Adipose tissue (tissue), 3 donors: Measurements from ENCODE around the gene MARS2. TPM values are rescaled to one million over a fixed set of nuclear protein-coding genes. Genes with fewer than 3 reads are reported as not detected.
"Not testable (repeated sequence)": the region's sequence is repeated elsewhere in the genome, so short reads cannot be mapped to it uniquely, and the experiment has no call there.

Experiments used
- H3K27ac ChIP-seq: one replicate; pipeline ENCODE4 v1.5.1; 2013; ENCODE audit warnings: low read depth, low read length
- WGBS, 3 donors: extraction: QIAGEN DNeasy Blood & Tissue Kit; methylation state at CpG; one replicate each; pipeline ENCODE4 v1.1.7; 2013; 5-methylcytosine and 5-hydroxymethylcytosine counted together
- polyA plus RNA-seq, 3 donors: library from polyadenylated mRNA; stranded (reverse); fragments of 200-250 nt; gene quantifications; one replicate each; pipeline ENCODE4 v1.2.3, GENCODE V29; 2013
- donor health status: healthy with polysubstance abuse.
- donor health status: Bipolar disorder and iron deficiency.
- donor health status: healthy.

MARS2 gene
- polyA plus RNA-seq = 1 to 10 TPM; 1.2 to 5.6 (median 3.0) TPM

GRCh38 chr2:197705121-197705911 lies at the start of gene MARS2:
Gene MARS2, plus strand, starts transcription at chr2:197705369. Its CDS starts 37 bp downstream, at chr2:197705406.
- no peak within 1 kb of the TSS for H3K27ac ChIP-seq
- 0 to 1% (median 0%) methylated on average over 85 to 86 of the region's 86 CpGs for WGBS, 3 donors

DNA sequence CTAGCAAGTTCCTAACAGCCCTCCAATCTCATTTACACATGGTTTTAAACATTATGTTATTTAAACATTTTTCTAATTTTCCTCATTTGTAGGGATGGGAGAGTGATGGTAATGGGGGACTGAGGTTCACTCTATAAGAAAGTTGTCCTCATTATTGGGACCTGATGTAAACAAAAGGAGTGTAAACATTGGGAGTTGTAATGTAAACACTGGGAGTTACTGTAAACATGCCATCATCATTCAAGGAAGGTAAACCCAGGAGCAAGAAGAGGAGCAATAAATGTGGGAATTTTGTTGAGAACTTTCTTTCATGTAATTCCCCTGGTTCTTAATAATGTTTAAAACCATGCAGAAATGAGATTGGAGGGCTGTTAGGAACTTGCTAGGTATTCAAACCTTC lies 47.6 kb upstream of the MARS2 start:
- H3K27ac ChIP-seq = no peak overlapping the region

- no peak overlapping the region for H3K27ac ChIP-seq
- 70 to 74% (median 73%) methylated on average over 3 of the region's 3 CpGs for WGBS, 3 donors
These were observed 43.5 kb upstream of the MARS2 start for GRCh38 chr2:197661626-197662025.

DNA sequence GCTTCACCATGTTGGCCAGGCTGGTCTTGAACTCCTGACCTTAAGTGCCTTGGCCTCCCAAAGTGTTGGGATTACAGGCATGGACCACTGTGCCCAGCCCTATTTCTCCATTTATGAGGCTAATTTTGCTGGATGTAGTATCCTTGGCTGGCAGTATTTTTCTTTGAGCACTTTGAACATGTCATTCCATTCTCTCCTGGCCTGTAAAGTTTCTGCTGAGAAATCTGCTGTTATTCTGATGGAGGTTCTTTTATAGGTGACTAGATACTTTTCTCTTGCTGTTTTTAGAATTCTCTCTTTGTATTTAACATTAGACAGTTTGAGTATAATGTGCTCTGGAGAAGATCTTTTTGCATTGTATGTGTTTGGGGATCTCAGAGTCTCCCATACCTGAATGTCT lies 38.9 kb upstream of the MARS2 start:
- no peak overlapping the region for H3K27ac ChIP-seq

GRCh38 chr2:197668296-197668695 lies 36.9 kb upstream of the MARS2 start:
- H3K27ac ChIP-seq = no peak overlapping the region
- 82 to 93% (median 90%) methylated on average over 3 of the region's 3 CpGs for WGBS, 3 donors

DNA sequence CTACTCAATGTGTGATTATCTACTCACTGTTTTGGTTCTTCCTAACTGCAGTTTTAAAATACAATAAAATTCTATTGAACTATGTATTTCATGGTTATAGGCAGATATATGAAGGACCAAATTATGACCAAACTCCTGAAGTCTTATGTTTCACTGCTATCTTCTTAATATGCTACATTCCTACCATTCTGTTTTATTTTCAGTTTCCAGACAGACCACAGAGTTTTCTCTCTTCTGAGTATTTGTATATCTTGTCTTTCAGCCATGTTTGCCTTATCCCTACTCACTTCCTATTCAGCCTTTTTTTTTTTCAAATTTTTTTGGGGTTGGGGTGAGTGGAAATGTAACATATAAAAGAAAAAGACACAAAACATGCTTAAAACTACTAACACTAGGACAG lies 36.1 kb upstream of the MARS2 start:
- no peak overlapping the region for H3K27ac ChIP-seq

- no peak overlapping the region for H3K27ac ChIP-seq
- 37 to 70% (median 59%) methylated on average over 1 of the region's 1 CpG for WGBS, 3 donors
These were observed 32.7 kb upstream of the MARS2 start for GRCh38 chr2:197672371-197672893.

GRCh38 chr2:197673106-197673505 lies 32.1 kb upstream of the MARS2 start:
- WGBS, 3 donors = 47 to 74% (median 69%) methylated on average over 5 of the region's 5 CpGs
- H3K27ac ChIP-seq = no peak overlapping the region

GRCh38 chr2:197673606-197674005 lies 31.6 kb upstream of the MARS2 start:
- H3K27ac ChIP-seq = no peak overlapping the region
- WGBS, 3 donors = 29 to 62% (median 54%) methylated on average over 1 of the region's 1 CpG

DNA sequence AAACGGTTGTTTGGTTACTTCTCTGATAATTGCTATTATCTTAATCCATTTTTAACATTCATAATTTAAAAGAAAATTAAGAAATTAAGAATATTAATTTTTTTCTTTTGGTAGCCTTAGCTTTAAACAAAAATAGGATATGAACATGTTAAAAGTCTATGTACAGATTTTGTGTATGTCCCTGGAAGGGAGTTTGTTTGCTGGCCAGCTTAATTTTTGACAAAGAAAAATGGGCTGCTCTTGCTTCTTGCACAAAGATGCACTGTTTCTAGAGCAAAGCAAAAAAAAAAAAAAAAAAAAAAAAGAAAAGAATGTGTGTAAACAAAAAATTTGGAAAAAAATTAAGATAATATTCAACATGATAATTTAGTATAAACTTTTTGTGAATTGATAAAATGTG lies 31.1 kb upstream of the MARS2 start:
- H3K27ac ChIP-seq = no peak overlapping the region
- WGBS, 3 donors = 24 to 58% (median 41%) methylated on average over 1 of the region's 1 CpG

GRCh38 chr2:197674591-197674990 lies 30.6 kb upstream of the MARS2 start:
- 21 to 40% (median 38%) methylated on average over 3 of the region's 3 CpGs for WGBS, 3 donors
- H3K27ac ChIP-seq = no peak overlapping the region

- 29 to 53% (median 38%) methylated on average over 3 of the region's 3 CpGs for WGBS, 3 donors
- no peak within 1 kb of the TSS for H3K27ac ChIP-seq
These were observed 29.9 kb upstream of the MARS2 start, which contains the start of gene RFTN2 for GRCh38 chr2:197675246-197675645. Gene RFTN2, minus strand, starts transcription at chr2:197675587. Its CDS starts 129 bp downstream, at chr2:197675458.

GRCh38 chr2:197675711-197676188 lies 29.4 kb upstream of the MARS2 start:
- no peak overlapping the region for H3K27ac ChIP-seq
- 25 to 32% (median 30%) methylated on average over 6 of the region's 6 CpGs for WGBS, 3 donors

- no peak overlapping the region for H3K27ac ChIP-seq
- 78 to 79% (median 79%) methylated on average over 3 of the region's 3 CpGs for WGBS, 3 donors
These were observed 28.1 kb upstream of the MARS2 start for GRCh38 chr2:197677056-197677455.

GRCh38 chr2:197677483-197677882 lies 27.7 kb upstream of the MARS2 start:
- no peak overlapping the region for H3K27ac ChIP-seq
- WGBS, 3 donors = 57 to 71% (median 66%) methylated on average over 2 of the region's 2 CpGs

- H3K27ac ChIP-seq = not testable (repeated sequence)
- WGBS, 3 donors = 92 to 97% (median 96%) methylated on average over 4 of the region's 6 CpGs
These were observed 10.0 kb upstream of the MARS2 start for GRCh38 chr2:197695206-197695605.

- WGBS, 3 donors = 89 to 95% (median 94%) methylated on average over 5 to 18 of the region's 30 CpGs
- not testable (repeated sequence) for H3K27ac ChIP-seq
These were observed 9.2 kb upstream of the MARS2 start for GRCh38 chr2:197695971-197696370.

DNA sequence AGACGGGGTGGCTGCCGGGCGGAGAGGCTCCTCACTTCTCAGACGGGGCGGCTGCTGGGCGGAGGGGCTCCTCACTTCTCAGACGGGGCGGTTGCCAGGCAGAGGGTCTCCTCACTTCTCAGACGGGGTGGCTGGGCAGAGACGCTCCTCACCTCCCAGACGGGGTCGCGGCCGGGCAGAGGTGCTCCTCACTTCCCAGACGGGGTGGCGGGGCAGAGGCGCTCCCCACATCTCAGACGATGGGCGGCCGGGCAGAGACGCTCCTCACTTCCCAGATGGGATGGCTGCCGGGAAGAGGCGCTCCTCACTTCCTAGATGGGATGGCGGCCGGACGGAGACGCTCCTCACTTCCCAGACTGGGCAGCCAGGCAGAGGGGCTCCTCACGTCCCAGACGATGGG lies 8.6 kb upstream of the MARS2 start:
- WGBS, 3 donors = 94 to 96% (median 95%) methylated on average over 12 to 17 of the region's 29 CpGs
- not testable (repeated sequence) for H3K27ac ChIP-seq

GRCh38 chr2:197699724-197700123 lies 5.4 kb upstream of the MARS2 start:
- not testable (repeated sequence) for H3K27ac ChIP-seq

GRCh38 chr2:197700960-197701359 lies 4.2 kb upstream of the MARS2 start:
- H3K27ac ChIP-seq = no peak overlapping the region
- WGBS, 3 donors = 80 to 91% (median 87%) methylated on average over 3 of the region's 3 CpGs
